Transverse colon (tissue), 4 donors: ENCODE results near the gene FOXI3.

Experiments used
- POLR2A ChIP-seq: fragments of 450-650 bp; IDR thresholded peaks from one replicate; pipeline ENCODE4 v1.6.1; 2016; ENCODE audit warnings: antibody characterized with exemption, mild to moderate bottlenecking, moderate library complexity
- POLR2AphosphoS5 ChIP-seq, 3 donors: sonication (generic); formaldehyde crosslinking; IDR thresholded peaks; one replicate each; pipeline ENCODE4 v1.6.1; 2016; ENCODE audit warnings: antibody characterized with exemption in 3 of 3
- TF ChIP-seq, protein P1 (sequence below), 5 experiments: fragments of 200-600 bp in 3 of 5; fragments of 450-650 bp in 2 of 5; sonication (generic) in 3 of 5; IDR thresholded peaks; 1 replicate in 2 of 5; 2 replicates in 3 of 5; pipeline ENCODE4 v1.5.1; 2016 to 2017; ENCODE audit warnings: antibody characterized with exemption in 5 of 5, inconsistent platforms in 3 of 5, mild to moderate bottlenecking in 2 of 5, moderate library complexity in 1 of 5

- TF ChIP-seq POLR2A (no peak), POLR2AphosphoS5 (IDR thresholded peaks at IDR 0.05) (no peak)
- TF ChIP-seq, protein P1, sequence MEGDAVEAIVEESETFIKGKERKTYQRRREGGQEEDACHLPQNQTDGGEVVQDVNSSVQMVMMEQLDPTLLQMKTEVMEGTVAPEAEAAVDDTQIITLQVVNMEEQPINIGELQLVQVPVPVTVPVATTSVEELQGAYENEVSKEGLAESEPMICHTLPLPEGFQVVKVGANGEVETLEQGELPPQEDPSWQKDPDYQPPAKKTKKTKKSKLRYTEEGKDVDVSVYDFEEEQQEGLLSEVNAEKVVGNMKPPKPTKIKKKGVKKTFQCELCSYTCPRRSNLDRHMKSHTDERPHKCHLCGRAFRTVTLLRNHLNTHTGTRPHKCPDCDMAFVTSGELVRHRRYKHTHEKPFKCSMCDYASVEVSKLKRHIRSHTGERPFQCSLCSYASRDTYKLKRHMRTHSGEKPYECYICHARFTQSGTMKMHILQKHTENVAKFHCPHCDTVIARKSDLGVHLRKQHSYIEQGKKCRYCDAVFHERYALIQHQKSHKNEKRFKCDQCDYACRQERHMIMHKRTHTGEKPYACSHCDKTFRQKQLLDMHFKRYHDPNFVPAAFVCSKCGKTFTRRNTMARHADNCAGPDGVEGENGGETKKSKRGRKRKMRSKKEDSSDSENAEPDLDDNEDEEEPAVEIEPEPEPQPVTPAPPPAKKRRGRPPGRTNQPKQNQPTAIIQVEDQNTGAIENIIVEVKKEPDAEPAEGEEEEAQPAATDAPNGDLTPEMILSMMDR (IDR thresholded peaks at IDR 0.05): no peak
Observed at GRCh38 chr2:88400037-88400767, 52.3 kb downstream of the FOXI3 start.
